Common myeloid progenitor, CD34-positive (primary cell): ENCODE data around the gene EFNA4.

Experiments
- CTCF ChIA-PET: fragments of 350-600 bp; sonication (Branson Sonifier 250); formaldehyde crosslinking; loops from one replicate; lab custom pipeline; 2021; ENCODE audit warnings: antibody characterized with exemption; lab: Charles Lee
- POLR2A ChIA-PET: fragments of 350-600 bp; sonication (Branson Sonifier 250); formaldehyde crosslinking; loops from one replicate; lab custom pipeline; 2021; ENCODE audit warnings: antibody characterized with exemption; lab: Charles Lee
- DNase-seq, 3 donors: peaks; one replicate each; pipeline versions ENCODE4 v3.0.0 to v3.0.0-alpha.2; 2013
- H3K27ac ChIP-seq, 2 experiments: 1 replicate in 1 of 2; 2 replicates in 1 of 2; pipeline ENCODE4 v1.7.0; 2013; ENCODE audit warnings: inconsistent platforms in 2 of 2, low read length in 2 of 2, mild to moderate bottlenecking in 2 of 2, low read depth in 1 of 2, moderate library complexity in 1 of 2; ENCODE audit not compliant: severe bottlenecking in 2 of 2, insufficient read depth in 1 of 2, poor library complexity in 1 of 2
- H3K27me3 ChIP-seq, 5 experiments: replicated peaks in 2 of 5; 1 replicate in 3 of 5; 2 replicates in 2 of 5; pipeline versions ENCODE4 v1.6.1 to v1.7.0; 2013; ENCODE audit warnings: low read length in 4 of 5, mild to moderate bottlenecking in 2 of 5, moderate library complexity in 2 of 5, inconsistent platforms in 1 of 5; ENCODE audit not compliant: insufficient read depth in 5 of 5, control insufficient read depth in 4 of 5
- H3K36me3 ChIP-seq, 4 experiments: 1 replicate in 2 of 4; 2 replicates in 2 of 4; pipeline versions ENCODE4 v1.6.1 to v1.7.0; 2013; ENCODE audit warnings: low read length in 3 of 4, control low read depth in 1 of 4, mild to moderate bottlenecking in 1 of 4; ENCODE audit not compliant: control insufficient read depth in 4 of 4, insufficient read depth in 4 of 4
- H3K4me1 ChIP-seq, 4 experiments: 1 replicate in 3 of 4; 2 replicates in 1 of 4; pipeline versions ENCODE4 v1.6.1 to v1.7.1; 2013; ENCODE audit warnings: low read length in 3 of 4, mild to moderate bottlenecking in 3 of 4, control low read depth in 1 of 4, inconsistent platforms in 1 of 4, moderate library complexity in 1 of 4; ENCODE audit not compliant: control insufficient read depth in 4 of 4, insufficient read depth in 4 of 4; ENCODE audit errors: control extremely low read depth in 1 of 4
- H3K4me3 ChIP-seq, 7 experiments: 1 replicate in 4 of 7; 2 replicates in 3 of 7; pipeline versions ENCODE4 v1.5.1 to v1.7.0; 2013; ENCODE audit warnings: mild to moderate bottlenecking in 7 of 7, low read length in 6 of 7, moderate library complexity in 6 of 7, inconsistent platforms in 2 of 7, low read depth in 2 of 7, control low read depth in 1 of 7; ENCODE audit not compliant: insufficient read depth in 4 of 7, control insufficient read depth in 1 of 7; ENCODE audit errors: extremely low read depth in 1 of 7
- H3K9me3 ChIP-seq, 5 experiments: 1 replicate in 4 of 5; 2 replicates in 1 of 5; pipeline versions ENCODE4 v1.6.1 to v1.7.1; 2013; ENCODE audit warnings: low read length in 4 of 5, mild to moderate bottlenecking in 2 of 5, inconsistent platforms in 1 of 5, low read depth in 1 of 5, moderate library complexity in 1 of 5; ENCODE audit not compliant: control insufficient read depth in 4 of 5, insufficient read depth in 2 of 5; ENCODE audit errors: control extremely low read depth in 1 of 5
- WGBS: methylation state at CpG from one replicate; pipeline ENCODE4 v1.1.5; 2013; ENCODE audit not compliant: insufficient coverage; 5-methylcytosine and 5-hydroxymethylcytosine counted together

EFNA4 gene

DNA sequence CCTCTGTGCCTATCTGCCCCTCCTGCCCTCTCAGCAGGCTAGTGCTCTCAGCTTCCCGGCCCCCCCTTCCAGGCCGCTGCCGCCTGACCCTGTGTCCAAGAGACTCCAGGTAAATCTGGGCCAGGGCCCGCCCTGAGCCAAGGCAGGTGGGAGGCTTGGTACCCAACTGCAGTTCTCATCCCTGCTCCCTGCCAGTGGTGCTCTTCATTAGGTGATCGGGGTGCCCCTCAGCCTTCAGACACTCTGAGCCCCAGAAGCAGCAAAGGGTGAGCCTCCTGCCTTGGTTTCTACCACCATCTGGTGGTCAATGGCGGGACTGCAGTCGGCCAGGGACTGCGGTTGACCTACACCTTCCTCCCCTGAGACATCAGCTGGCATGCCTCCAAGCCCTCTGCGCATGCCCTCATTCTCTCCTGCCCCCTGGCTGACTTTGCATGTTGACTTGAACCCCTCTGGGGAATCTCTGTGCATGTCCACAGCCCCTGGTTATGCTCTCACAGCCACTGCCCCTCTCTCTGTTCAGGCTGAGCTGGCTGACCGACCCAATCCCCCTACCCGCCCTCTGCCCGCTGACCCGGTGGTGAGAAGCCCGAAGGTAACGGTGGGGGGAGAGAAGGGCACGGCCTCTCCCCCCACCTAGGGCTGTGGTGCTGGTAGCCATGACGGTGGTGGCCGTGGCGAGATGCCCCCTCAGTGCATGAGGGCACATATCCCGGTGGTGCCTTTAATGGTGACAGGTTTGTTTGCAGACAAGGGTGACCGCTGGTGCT, 2.0 kb upstream of the EFNA4 start:
- H3K4me1 ChIP-seq, result peaks cover 0 to 29% (median 27%) of the 10 kb centered on the region in 4 experiments
- H3K36me3 ChIP-seq, result peaks cover 0 to 31% (median 20%) of the 10 kb centered on the region in 4 experiments
- H3K27me3 ChIP-seq, result no peaks in the 10 kb centered on the region
- H3K27ac ChIP-seq, result no peak overlapping the region
- CTCF ChIA-PET, result interaction anchor here (0.8 to 22.6 kb wide), 24 partner anchors 8 to 590 kb away, joined by 3 to 368 read pairs (median 4); partner anchors contain the start of genes ADAM15, DCST1, DCST2 and EFNA3
- H3K4me3 ChIP-seq, result no peak overlapping the region
- WGBS, result 40% methylated on average over 13 of the region's 21 CpGs
- H3K9me3 ChIP-seq, result no peaks in the 10 kb centered on the region
- DNase-seq, result peak; percentile 88 to 93 (median 89)
- POLR2A ChIA-PET, result interaction anchor here (1.4 kb wide), 1 partner anchor 9 kb away, joined by 3 read pairs; no protein-coding TSS in a partner anchor

DNA sequence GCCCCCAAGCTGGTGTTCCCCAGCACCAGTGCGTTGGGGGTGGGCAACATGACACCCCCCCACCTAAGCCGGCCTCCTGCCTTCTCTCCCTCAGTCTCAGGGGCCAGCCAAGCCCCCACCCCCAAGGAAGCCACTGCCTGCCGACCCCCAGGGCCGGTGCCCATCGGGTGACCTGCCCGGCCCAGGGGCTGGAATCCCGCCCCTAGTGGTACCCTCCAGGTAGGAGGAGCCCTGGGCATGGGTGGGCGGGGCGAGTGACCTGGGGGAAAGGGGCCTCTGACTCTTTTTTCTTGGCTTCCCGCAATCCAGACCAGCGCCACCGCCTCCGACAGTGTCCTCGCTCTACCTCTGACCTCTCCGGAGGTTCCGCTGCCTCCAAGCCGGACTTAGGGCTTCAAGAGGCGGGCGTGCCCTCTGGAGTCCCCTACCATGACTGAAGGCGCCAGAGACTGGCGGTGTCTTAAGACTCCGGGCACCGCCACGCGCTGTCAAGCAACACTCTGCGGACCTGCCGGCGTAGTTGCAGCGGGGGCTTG, 1.3 kb upstream of the EFNA4 start:
- 92% methylated on average over 22 of the region's 29 CpGs for WGBS
- DNase-seq, result no peak
- H3K27ac ChIP-seq, result no peak overlapping the region
- H3K27me3 ChIP-seq, result no peaks in the 10 kb centered on the region
- ChIA-PET CTCF (interaction anchor here (0.8 to 22.6 kb wide), 18 partner anchors 7 to 591 kb away, joined by 3 to 368 read pairs (median 3); partner anchors contain the start of genes ADAM15, DCST1, DCST2 and EFNA3), POLR2A (interaction anchor here (1.4 to 1.9 kb wide), 2 partner anchors 10 to 22 kb away, joined by 3 to 10 read pairs; no protein-coding TSS in a partner anchor)
- no peak overlapping the region for H3K4me3 ChIP-seq
- H3K9me3 ChIP-seq, result no peaks in the 10 kb centered on the region
- H3K4me1 ChIP-seq, result peaks cover 0 to 29% (median 27%) of the 10 kb centered on the region in 4 experiments
- peaks cover 0 to 26% (median 17%) of the 10 kb centered on the region in 4 experiments for H3K36me3 ChIP-seq

DNA sequence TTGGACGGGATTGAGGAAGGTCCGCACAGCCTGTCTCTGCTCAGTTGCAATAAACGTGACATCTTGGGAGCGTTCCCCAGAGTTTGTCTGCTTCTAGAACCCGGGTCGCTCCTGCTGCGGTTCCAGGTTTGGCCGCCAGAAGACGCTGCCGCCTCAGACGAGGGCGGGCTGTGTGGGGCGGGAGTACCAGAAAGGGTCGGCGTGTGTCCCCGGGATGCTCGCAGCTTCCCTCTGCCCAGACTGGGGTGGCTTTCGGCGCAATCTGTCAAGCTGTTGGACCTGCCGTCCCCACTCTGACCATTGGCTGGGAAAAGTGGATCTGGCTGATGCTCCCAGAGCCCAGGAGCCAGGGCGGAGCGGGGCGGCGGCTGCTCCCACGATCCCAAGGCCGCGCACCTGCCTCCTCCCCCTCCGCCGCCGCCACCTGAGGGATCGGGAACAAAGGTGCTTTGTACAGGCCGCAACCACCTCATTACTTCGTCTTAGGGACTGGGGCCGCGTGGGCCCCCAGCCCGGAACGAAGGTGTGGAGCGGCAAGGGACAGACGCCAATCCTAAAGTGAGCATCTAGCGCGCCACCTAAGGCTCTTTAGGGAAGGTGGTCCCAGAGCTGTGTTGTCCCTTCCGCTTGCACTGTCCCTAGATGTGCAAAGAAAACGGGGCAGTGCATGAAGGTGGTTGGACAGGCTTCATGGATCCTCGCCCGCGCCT, 683 bp upstream of the EFNA4 start:
- peak; percentile 51 to 75 (median 71) for DNase-seq
- POLR2A ChIA-PET, result interaction anchor here (0.6 to 1.9 kb wide), 2 partner anchors 22 to 68 kb away, joined by 3 to 10 read pairs; no protein-coding TSS in a partner anchor
- Histone ChIP-seq H3K27me3 (no peaks in the 10 kb centered on the region), H3K27ac (no peak overlapping the region), H3K4me3 (peak overlapping the region in 6 of 7 experiments; percentile 44 to 88 (median 76)), H3K9me3 (no peaks in the 10 kb centered on the region), H3K4me1 (peaks cover 0 to 29% (median 27%) of the 10 kb centered on the region in 4 experiments), H3K36me3 (peaks cover 0 to 20% (median 11%) of the 10 kb centered on the region in 4 experiments)
- WGBS, result 13% methylated on average over 35 of the region's 46 CpGs
- CTCF ChIA-PET, result interaction anchor here (0.9 to 22.6 kb wide), 7 partner anchors 13 to 53 kb away, joined by 3 to 368 read pairs (median 5); partner anchors contain the start of genes ADAM15 and EFNA3

DNA sequence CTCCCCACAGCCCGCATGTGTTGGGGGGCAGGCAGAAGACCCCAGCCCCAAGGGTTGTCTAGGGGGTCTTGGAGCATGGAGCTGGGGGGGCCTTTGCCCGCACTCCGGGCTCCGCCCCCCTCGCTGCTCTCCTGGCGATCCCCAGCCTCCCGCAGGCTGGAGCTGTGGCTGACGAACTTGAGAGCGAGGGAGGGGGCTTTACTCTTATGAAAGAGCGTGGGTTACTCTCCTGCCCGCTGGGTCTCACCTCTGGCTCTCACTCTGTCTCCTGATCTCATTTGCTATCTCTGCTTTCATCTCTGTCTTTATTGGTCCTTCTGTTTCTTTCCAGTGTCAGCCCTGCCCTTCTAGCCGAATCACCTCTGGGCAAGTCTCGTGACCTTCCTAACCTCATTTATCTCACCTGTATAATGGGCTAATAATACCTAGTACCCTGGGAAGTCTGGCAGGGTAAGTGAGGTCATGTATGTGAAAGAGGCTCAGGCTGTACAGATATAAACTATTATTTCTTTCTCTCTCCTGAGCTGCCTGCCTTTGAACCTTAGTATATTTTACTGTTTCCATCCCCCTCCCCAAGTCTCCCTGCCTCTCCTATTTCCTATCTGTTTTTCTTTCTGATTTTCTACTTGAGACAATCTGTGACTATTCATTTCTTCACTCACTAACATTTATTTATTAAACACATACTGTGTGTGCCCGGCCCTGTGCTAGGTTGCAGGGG, 731 bp downstream of the EFNA4 start:
- peak in 2 of 3 donors; percentile 63 to 72 for DNase-seq
- Histone ChIP-seq H3K27me3 (no peaks in the 10 kb centered on the region), H3K36me3 (peaks cover 0 to 15% (median 7%) of the 10 kb centered on the region in 4 experiments), H3K4me3 (peak overlapping the region; percentile 44 to 88 (median 76)), H3K27ac (peak overlapping the region in 1 of 2 experiments; percentile 34), H3K4me1 (peaks cover 0 to 29% (median 27%) of the 10 kb centered on the region in 4 experiments), H3K9me3 (no peaks in the 10 kb centered on the region)
- ChIA-PET CTCF (interaction anchor here (0.7 to 22.6 kb wide), 7 partner anchors 12 to 109 kb away, joined by 3 to 368 read pairs (median 7); partner anchors contain the start of genes ADAM15, EFNA3 and PBXIP1), POLR2A (interaction anchor here (1.9 kb wide), 1 partner anchor 20 kb away, joined by 10 read pairs; no protein-coding TSS in a partner anchor)
- whole genome bisulfite sequencing, result 0% methylated on average over 9 of the region's 14 CpGs

DNA sequence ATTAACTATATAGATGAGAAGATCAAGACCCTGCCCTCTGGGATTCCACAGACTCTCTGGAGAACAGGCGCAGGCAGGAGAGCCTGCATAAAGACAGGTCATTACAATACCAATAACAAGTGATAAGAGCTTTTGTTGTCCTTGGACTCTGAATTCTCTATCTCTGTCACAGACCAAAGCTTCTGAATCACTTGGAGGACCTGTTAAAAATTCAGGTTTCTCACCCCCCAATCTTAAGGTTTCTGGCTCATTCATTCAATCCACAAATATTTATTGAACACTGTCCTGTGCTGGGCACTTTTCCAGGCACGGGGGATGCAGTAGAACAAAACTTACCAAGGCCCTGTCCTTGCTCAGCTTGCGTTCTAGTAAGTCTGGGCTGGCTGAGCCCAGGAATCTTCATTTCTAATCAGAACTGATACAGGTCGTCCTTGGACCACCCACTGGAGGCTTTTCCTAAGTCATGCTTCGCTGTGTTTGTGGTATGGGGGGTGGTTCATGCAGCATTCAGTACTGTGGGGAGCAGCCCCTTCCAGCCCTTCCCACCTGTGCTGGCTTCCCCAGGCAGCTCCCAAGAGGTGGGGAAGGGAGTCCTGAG, 1.4 kb downstream of the EFNA4 start:
- ChIA-PET POLR2A (interaction anchor here (0.6 kb wide), 1 partner anchor 42 kb away, joined by 4 read pairs; no protein-coding TSS in a partner anchor), CTCF (interaction anchor here (1.5 to 22.6 kb wide), 4 partner anchors 11 to 27 kb away, joined by 7 to 368 read pairs (median 144); partner anchors contain the start of genes ADAM15 and EFNA3)
- Histone ChIP-seq H3K9me3 (no peaks in the 10 kb centered on the region), H3K4me1 (peaks cover 0 to 32% (median 27%) of the 10 kb centered on the region in 4 experiments), H3K27ac (no peak overlapping the region), H3K27me3 (no peaks in the 10 kb centered on the region), H3K36me3 (peaks cover 0 to 16% (median 9%) of the 10 kb centered on the region in 4 experiments), H3K4me3 (no peak overlapping the region)
- DNase-seq, result no peak
- WGBS, result 90% methylated on average over 4 of the region's 5 CpGs
